T-helper 2 cell treated with Interferon-gamma antibody and Interleukin-4, amounts not matched to agents 5 μg/mL and 100 μg/mL, for 36 hours (primary cell): ENCODE measurements around the gene EPSTI1.
"Not testable (repeated sequence)": the region's sequence is repeated elsewhere in the genome, so short reads cannot be mapped to it uniquely, and the experiment has no call there.

Experiments used
- DNase-seq: peaks from one replicate; pipeline ENCODE4 v3.0.0; 2021; ENCODE audit warnings: low spot score
- H3K27ac Mint-ChIP-seq: one replicate; pipeline ENCODE4 v1.8.0; 2021; ENCODE audit warnings: mild to moderate bottlenecking, mixed read lengths
- H3K27me3 Mint-ChIP-seq: one replicate; pipeline ENCODE4 v1.8.0; 2021; ENCODE audit warnings: low read depth, mixed read lengths
- H3K36me3 Mint-ChIP-seq: one replicate; pipeline ENCODE4 v1.8.0; 2021; ENCODE audit warnings: low read depth, mixed read lengths
- H3K4me1 Mint-ChIP-seq: one replicate; pipeline ENCODE4 v1.8.0; 2021; ENCODE audit warnings: low read depth, mixed read lengths
- H3K4me3 Mint-ChIP-seq: one replicate; pipeline ENCODE4 v1.8.0; 2022; ENCODE audit warnings: mild to moderate bottlenecking, moderate library complexity, mixed read lengths
- H3K9me3 Mint-ChIP-seq: one replicate; pipeline ENCODE4 v1.8.0; 2021; ENCODE audit warnings: mixed read lengths

The EPSTI1 gene

DNA sequence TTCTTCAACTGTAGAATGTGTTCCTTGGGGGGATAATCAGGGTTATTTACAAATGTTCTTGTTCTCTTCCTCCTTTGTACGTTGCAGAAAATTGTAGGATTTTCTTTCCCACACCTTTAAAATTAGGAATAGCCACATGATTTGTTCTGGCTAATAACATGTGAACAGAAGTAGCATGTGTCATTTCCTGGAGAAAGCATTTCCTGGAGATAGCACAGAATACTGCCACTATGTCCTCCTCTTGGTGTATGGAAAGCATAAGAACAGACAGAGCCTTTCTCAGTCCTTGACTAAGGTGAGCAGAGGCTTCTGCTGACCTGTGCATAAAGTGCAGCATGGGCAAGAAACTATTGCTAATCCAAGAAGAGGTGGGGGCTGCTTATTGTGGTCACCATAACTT, 108.9 kb downstream of the EPSTI1 start:
- DNase-seq = no peak
- Mint-ChIP-seq H3K9me3 (no peaks in the 10 kb centered on the region), H3K4me1 (peaks cover 8% of the 10 kb centered on the region), H3K27ac (no peak overlapping the region), H3K27me3 (peaks cover 22% of the 10 kb centered on the region), H3K36me3 (peaks cover 14% of the 10 kb centered on the region), H3K4me3 (no peak overlapping the region)

DNA sequence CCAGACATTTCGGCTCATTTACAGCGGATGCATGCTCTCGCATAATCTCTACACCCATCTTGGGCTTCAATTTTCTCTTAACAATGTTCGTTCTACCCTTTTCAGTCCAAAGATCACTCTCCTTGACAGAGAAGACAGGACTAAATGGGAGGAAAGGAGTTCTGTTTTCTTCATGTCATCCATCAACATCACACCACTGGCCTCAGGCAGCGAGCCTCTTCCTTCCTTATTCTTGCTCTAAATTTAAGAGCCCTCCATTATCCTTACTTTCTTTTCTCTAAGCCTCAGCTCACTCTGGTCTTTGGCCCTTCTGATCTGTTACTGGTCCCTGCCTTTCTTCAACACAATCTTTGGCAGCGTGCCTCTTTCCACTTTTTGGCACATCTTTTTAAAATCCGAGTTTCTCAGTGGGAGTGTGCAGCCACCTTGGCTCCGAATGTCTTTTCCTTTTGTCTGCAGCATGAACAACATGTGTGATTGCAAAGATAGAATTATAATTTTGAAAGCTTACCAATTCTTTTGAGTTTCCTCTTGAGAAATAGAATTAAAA, 111.9 kb downstream of the EPSTI1 start:
- Mint-ChIP-seq H3K4me3 (no peak overlapping the region), H3K27me3 (peaks cover 27% of the 10 kb centered on the region), H3K9me3 (no peaks in the 10 kb centered on the region), H3K4me1 (peaks cover 11% of the 10 kb centered on the region), H3K27ac (no peak overlapping the region), H3K36me3 (peaks cover 1% of the 10 kb centered on the region)
- no peak for DNase-seq

DNA sequence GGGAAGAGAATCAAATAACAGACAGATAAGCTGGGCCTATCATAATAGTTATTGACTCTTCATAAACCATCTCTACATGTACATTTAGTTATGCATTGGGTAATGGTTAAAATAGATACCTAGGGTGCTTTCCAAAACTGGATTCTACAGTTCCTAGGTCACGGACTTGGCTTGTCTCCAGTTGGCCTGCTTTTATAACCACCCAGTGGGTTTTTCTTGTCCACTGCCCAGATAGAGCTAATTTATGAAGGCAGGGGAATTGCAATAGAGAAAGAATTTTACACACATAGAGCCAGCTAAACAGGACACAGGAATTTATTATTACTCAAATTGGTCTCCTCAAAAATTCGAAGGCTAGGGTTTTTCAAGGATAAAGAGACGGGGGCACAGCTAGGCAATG, 113.3 kb downstream of the EPSTI1 start:
- no peak overlapping the region for H3K27ac Mint-ChIP-seq
- peaks cover 11% of the 10 kb centered on the region for H3K4me1 Mint-ChIP-seq
- H3K36me3 Mint-ChIP-seq = no peaks in the 10 kb centered on the region
- H3K9me3 Mint-ChIP-seq = no peaks in the 10 kb centered on the region
- H3K27me3 Mint-ChIP-seq = peaks cover 28% of the 10 kb centered on the region
- no peak for DNase-seq
- no peak overlapping the region for H3K4me3 Mint-ChIP-seq

DNA sequence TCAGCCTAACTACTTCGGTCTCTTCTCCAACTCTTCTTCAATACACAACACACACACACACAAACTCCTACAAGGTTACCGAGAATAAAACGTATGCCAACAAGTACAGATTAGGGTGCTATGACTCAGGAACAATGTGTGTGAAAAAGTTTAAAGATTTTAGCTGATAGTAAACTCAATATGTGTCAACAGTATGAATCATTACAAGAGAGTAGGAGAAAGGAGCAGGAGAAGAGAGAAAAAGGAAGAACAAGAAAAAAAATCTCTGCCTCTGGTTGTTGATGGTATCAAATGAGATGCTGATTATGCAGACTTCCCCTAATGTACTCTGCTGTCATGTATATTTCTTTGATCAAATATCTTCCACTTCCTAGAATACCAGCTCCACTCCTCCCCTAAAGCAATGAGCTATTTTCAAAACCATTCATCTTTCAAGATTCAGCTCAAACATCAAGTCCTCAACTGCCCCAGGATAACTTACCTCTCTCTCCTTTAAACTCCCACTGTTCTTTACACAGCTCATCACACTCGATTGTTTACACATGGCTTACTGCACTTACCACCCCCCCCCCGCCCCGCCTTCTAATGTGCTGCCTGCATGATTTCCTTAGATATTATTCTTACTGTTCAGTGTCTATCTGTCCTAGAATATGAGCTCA, 115.0 kb downstream of the EPSTI1 start:
- Mint-ChIP-seq H3K4me3 (no peak overlapping the region), H3K27me3 (peaks cover 28% of the 10 kb centered on the region), H3K27ac (no peak overlapping the region), H3K9me3 (no peaks in the 10 kb centered on the region), H3K4me1 (peaks cover 4% of the 10 kb centered on the region), H3K36me3 (no peaks in the 10 kb centered on the region)
- no peak for DNase-seq

DNA sequence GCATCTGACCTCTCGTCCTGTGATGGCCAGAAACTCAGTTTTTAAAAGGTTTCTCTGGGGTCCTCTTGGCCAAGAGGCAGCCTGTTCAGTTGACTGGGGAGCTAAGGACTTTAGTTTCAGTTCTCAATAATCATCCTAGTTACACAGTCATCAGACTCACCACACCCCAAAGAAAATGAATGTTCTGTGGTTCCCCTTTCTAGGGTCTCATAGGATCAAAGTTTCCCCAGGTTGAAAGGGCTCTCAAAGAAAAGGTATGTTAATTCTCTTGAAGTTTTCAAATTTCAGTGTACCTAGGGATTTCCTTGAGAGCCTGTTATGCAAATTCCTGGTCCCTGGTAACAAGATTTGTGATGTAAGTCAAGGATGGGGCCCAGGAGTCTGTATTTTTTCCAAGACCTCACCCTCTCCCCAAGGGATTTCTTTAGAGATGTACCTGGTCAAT, 115.7 kb downstream of the EPSTI1 start:
- H3K4me1 Mint-ChIP-seq = peaks cover 4% of the 10 kb centered on the region
- DNase-seq = no peak
- no peaks in the 10 kb centered on the region for H3K36me3 Mint-ChIP-seq
- H3K9me3 Mint-ChIP-seq = no peaks in the 10 kb centered on the region
- H3K4me3 Mint-ChIP-seq = no peak overlapping the region
- peaks cover 31% of the 10 kb centered on the region for H3K27me3 Mint-ChIP-seq
- no peak overlapping the region for H3K27ac Mint-ChIP-seq

DNA sequence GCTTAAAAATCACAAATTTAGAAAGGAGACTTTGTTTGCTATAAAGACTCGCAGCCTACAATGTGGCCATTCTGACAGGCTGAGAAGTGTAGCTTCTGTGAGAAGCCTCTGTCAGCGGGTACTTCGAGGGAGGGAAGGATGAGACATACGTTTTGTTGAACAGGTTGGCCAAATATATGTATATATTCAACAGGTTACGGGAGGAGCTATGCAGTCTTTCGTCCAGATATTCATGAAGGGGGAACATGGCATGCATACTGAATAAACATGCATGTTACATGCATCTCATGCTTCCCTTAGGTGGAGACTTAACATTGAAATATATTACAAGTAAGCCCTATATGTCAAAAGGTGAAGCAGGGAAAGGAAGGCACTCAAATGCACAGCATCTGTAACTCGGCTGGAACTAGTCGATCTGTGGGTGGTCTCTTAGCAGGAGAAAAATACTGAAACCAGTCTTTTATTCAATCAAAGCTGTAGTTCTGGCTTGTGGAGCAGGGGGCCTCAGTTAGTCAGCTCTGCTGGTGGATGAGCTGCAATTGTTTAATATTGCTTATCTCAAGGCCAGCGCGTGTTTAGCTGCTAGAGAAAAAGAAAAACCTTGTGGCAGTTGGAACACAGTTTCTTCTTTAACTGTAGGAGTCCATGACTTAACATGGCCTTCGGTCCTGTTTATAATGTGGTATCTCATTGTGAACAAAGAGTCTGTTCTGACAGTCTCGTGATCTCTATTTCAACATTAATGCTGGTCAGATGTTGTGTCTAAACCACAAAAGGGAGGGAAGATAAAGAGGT, 116.4 kb downstream of the EPSTI1 start:
- no peak for DNase-seq
- Mint-ChIP-seq H3K4me3 (no peak overlapping the region), H3K27ac (no peak overlapping the region), H3K36me3 (no peaks in the 10 kb centered on the region), H3K4me1 (peaks cover 4% of the 10 kb centered on the region), H3K9me3 (no peaks in the 10 kb centered on the region), H3K27me3 (peaks cover 30% of the 10 kb centered on the region)

DNA sequence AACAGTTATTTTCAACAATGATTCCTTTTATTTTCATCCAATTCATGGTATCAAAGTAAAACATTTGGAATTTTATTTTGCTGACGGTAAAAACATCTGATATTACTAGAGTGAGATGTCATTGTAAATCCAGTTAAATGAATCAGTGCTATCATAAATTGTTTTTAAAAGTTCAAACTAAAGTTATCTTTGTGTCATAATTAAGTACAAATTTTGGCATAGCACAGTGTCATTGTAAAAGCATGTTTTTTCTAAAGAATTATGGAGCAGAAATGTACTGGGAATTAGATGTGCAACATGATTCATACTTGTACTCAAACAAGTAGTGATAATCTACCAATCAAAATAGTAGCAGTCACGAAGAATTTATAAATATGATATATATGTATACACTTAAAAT, 117.8 kb downstream of the EPSTI1 start:
- no peaks in the 10 kb centered on the region for H3K36me3 Mint-ChIP-seq
- no peaks in the 10 kb centered on the region for H3K9me3 Mint-ChIP-seq
- no peak overlapping the region for H3K4me3 Mint-ChIP-seq
- peaks cover 3% of the 10 kb centered on the region for H3K4me1 Mint-ChIP-seq
- no peak for DNase-seq
- H3K27ac Mint-ChIP-seq = no peak overlapping the region
- peaks cover 21% of the 10 kb centered on the region for H3K27me3 Mint-ChIP-seq

DNA sequence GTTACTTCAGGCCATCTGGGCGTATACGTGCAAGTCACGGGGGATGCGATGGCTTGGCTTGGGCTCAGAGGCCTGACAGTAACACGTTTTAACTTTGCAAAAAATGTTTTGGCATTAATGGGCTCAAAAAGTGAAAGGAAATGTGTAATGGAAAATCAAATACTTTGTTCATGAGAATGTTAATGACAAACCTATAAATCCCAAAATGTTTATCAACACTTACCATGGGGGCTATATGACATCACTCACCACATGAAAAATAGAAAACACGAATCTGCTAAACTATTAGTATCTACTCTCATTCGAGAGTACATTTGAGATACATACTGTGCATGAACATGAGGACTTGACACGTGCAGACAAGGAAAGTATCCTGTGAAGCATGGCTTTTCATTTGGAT, 119.0 kb downstream of the EPSTI1 start:
- Mint-ChIP-seq H3K4me3 (no peak overlapping the region), H3K27me3 (peaks cover 12% of the 10 kb centered on the region), H3K36me3 (no peaks in the 10 kb centered on the region), H3K9me3 (no peaks in the 10 kb centered on the region), H3K4me1 (peaks cover 3% of the 10 kb centered on the region), H3K27ac (no peak overlapping the region)
- no peak for DNase-seq

DNA sequence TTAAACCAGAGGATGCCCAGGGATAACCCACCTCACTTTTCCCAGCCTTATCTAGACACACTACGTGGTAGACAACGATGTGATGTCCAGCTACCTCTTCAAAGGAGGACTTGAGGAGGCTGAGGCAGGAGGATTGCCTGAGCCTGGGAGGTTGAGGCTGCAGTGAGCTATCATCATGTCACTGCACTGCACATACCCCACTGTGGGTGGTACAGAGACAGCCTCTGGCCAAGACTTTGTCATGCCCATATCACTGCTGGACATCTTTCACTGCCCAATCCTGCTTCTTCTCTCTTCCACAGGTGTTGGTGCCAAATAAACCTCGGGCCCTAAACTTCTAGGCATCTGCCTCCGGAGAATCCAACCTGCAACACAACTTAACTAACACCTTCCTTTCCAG, 124.8 kb downstream of the EPSTI1 start:
- H3K4me3 Mint-ChIP-seq = no peak overlapping the region
- peaks cover 10% of the 10 kb centered on the region for H3K27me3 Mint-ChIP-seq
- no peak overlapping the region for H3K27ac Mint-ChIP-seq
- DNase-seq = no peak
- H3K9me3 Mint-ChIP-seq = no peaks in the 10 kb centered on the region
- H3K4me1 Mint-ChIP-seq = peaks cover 2% of the 10 kb centered on the region
- H3K36me3 Mint-ChIP-seq = no peaks in the 10 kb centered on the region

DNA sequence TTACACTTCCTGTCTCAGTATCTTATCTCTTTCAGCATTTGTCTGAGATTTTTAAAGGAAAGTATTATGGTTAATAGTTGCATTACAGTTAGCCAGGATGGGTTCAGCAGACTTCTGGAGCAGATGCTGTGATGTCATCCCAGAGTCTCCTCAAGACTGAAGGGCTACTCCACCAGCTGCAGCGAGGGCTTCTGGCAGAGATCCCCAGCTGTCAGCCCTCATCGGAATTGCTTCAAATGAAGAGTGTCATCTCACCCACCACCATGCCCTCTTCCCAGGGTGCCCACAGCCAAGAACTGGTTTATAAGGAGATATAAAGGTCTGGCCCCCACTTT, 126.3 kb downstream of the EPSTI1 start:
- no peaks in the 10 kb centered on the region for H3K36me3 Mint-ChIP-seq
- H3K4me1 Mint-ChIP-seq = peaks cover 2% of the 10 kb centered on the region

DNA sequence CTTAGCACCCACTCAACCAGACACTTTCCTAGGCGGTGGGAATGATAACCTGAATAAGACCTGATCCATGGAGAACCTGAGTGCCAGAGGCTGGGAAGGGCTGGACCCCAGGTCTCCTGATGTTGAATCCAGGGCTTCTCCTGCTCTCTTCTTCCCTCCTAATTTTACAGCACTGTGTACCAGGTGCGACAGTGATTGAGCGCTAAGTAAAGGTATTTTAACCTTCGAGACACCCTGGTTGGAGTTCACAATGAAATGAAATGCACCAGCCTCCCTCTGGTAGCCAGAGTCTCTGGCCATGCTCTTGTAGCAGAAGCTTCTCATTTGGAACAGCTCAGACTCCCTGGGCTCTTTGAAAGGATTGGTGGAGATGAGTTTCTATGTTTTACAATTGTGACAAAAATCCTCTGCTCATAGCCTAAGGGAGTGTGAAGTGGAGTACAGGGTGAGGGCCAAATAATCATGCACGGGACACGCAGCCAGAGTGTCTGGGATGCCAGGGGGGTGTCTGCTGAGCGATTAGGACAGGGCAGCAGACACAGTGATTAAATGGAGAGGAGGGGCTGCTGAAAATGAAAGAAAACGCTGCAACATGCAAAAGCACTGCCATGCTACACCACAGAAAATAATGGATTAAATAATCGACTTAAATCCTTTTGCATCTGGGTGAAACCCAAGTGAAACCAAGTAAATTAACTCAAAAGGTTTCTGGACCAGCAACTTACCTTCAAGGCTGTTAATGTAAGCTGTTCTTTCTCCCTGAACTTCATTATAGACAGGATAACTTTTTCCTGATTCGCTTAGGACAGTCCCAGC, 126.9 kb downstream of the EPSTI1 start:
- Mint-ChIP-seq H3K4me1 (peaks cover 2% of the 10 kb centered on the region), H3K27ac (no peak overlapping the region), H3K4me3 (no peak overlapping the region), H3K9me3 (no peaks in the 10 kb centered on the region), H3K36me3 (no peaks in the 10 kb centered on the region), H3K27me3 (peaks cover 12% of the 10 kb centered on the region)
- no peak for DNase-seq

More for the DNA sequence above, 126.3 kb downstream of the EPSTI1 start:
- H3K27ac Mint-ChIP-seq = no peak overlapping the region
- H3K4me3 Mint-ChIP-seq = no peak overlapping the region
- DNase-seq = no peak
- H3K27me3 Mint-ChIP-seq = peaks cover 9% of the 10 kb centered on the region
- H3K9me3 Mint-ChIP-seq = no peaks in the 10 kb centered on the region

DNA sequence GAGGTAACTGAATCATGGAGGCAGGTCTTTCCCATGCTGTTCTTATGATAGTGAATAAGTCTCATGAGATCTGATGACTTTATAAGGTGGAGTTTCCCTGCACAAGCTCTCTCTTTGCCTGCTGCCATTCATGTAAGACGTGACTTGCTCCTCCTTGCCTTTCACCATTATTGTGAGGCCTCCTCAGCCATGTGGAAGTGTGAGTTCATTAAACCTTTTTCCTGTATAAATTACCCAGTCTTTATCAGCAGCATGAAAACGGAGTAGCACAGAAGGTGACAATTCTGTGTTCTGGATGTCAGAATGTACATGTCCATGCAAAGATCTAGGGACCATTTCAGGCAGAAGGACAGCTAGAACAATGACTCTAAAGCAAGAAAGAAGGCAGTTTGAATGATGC, 129.7 kb downstream of the EPSTI1 start:
- H3K4me3 Mint-ChIP-seq, H3K4me1 Mint-ChIP-seq, DNase-seq, H3K27ac Mint-ChIP-seq, H3K36me3 Mint-ChIP-seq, H3K9me3 Mint-ChIP-seq: not testable (repeated sequence)
- peaks cover 12% of the 10 kb centered on the region for H3K27me3 Mint-ChIP-seq

DNA sequence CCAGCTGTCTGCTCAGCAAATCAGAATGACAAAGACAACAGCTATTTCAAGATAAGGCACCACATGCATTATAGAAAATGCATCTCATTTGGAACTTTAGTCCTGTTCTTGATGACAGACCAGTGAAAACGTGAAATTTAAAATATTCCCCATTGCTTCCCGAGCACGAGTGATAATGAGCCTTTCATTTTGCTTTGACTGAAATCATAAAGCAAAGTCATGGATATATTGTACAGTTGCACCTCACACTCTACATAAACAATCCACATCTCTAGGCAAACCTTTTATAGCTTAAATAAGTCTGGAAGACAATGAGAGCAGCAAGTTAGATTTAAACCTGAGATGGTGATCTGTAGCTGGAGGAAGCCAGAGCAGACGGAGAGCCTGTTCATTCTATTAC, 131.6 kb downstream of the EPSTI1 start:
- peaks cover 12% of the 10 kb centered on the region for H3K27me3 Mint-ChIP-seq
- no peak overlapping the region for H3K4me3 Mint-ChIP-seq
- H3K27ac Mint-ChIP-seq = no peak overlapping the region
- no peak for DNase-seq
- H3K4me1 Mint-ChIP-seq = peaks cover 2% of the 10 kb centered on the region
- H3K36me3 Mint-ChIP-seq = no peaks in the 10 kb centered on the region
- no peaks in the 10 kb centered on the region for H3K9me3 Mint-ChIP-seq

DNA sequence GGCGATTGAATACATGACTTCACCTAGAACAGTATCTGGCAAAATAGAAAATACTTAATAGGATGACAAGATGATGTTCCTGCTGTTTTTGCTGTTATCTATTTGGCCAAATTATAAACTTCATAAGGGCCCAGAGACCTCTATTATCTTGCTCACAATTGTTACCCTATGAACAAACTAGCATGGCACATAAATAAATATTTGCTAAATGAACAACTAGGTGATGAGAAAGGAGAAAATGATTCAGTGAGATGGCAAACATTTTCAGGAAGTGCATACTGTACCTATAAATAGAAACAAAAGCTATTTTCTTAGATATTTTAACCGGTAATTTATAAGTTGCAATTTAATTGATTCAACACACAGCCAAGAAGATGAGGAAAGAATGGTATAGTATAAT, 132.3 kb downstream of the EPSTI1 start:
- H3K4me3 Mint-ChIP-seq = no peak overlapping the region
- no peaks in the 10 kb centered on the region for H3K9me3 Mint-ChIP-seq
- DNase-seq = no peak
- no peak overlapping the region for H3K27ac Mint-ChIP-seq
- H3K36me3 Mint-ChIP-seq = no peaks in the 10 kb centered on the region
- H3K4me1 Mint-ChIP-seq = no peaks in the 10 kb centered on the region
- peaks cover 12% of the 10 kb centered on the region for H3K27me3 Mint-ChIP-seq
